ENCODE measurements around the gene MACROD2. TPM values are rescaled to one million over a fixed set of nuclear protein-coding genes. Genes with fewer than 3 reads are reported as not detected.

The MACROD2 gene
- total RNA-seq, 5 donors from 2014 or later (not counting 1 experiment from before 2014, with no cell fraction given), result 0.23 to 1.3 (median 0.51) TPM; not detected in 2

DNA sequence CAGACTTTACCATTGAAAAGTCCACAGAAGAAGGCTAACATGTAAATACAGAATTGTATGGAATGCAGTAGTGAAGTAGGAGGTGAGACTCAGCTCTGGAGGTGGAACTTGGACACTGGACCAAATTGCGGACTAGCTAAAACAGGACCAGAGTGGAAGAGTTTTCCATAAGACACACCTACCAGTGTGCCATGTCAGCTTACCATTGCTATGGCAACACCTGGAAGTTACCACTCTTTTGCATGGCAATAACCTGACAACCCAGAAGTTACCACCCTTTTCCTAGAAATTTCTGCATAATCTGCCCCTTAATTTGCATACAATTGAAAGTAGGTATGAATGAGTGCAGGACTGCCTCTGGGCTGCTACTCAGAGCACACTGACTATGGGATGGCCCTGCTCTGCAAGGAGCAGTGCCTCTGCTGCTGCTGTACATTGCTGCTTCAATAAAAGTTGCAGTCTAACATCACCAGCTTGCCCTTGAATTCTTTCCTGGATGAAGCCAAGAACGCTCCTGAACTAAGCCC is 911.7 kb downstream of the MACROD2 start:
- ChIA-PET CTCF (no interaction called here), POLR2A (no interaction called here)
- Histone ChIP-seq H3K36me3 (ENCODE audit: control insufficient read depth in 2 of 2, extremely low read depth in 1 of 2, insufficient read depth in 1 of 2, low read length in 1 of 2) (no peaks in the 10 kb centered on the region), H3K4me1 (ENCODE audit: control insufficient read depth in 1 of 2, extremely low read depth in 1 of 2, insufficient read depth in 2 of 2, low read length in 2 of 2) (no peaks in the 10 kb centered on the region), H3K27ac (ENCODE audit: low read length) (no peak overlapping the region), H3K27me3 (replicated peaks in 1 of 2; ENCODE audit: control insufficient read depth in 2 of 2, extremely low read depth in 1 of 2, insufficient read depth in 2 of 2, low read length in 1 of 2) (no peaks in the 10 kb centered on the region), H3K9me3 (no peaks in the 10 kb centered on the region), H3K4me3 (ENCODE audit: control insufficient read depth in 1 of 2, extremely low read depth in 1 of 2, low read length in 1 of 2) (no peak overlapping the region)
- WGBS (ENCODE audit: insufficient coverage), result 86% methylated on average over 2 of the region's 2 CpGs
- ATAC-seq (replicated peaks in 1 of 4) (no peak), DNase-seq (no peak)
- Mint-ChIP-seq H3K27ac (no peak overlapping the region), H3K36me3 (no peaks in the 10 kb centered on the region), H3K4me1 (no peaks in the 10 kb centered on the region), H3K4me3 (no peak overlapping the region), H3K27me3 (no peaks in the 10 kb centered on the region), H3K9me3 (peaks cover 8 to 27% (median 14%) of the 10 kb centered on the region in 3 donors)

DNA sequence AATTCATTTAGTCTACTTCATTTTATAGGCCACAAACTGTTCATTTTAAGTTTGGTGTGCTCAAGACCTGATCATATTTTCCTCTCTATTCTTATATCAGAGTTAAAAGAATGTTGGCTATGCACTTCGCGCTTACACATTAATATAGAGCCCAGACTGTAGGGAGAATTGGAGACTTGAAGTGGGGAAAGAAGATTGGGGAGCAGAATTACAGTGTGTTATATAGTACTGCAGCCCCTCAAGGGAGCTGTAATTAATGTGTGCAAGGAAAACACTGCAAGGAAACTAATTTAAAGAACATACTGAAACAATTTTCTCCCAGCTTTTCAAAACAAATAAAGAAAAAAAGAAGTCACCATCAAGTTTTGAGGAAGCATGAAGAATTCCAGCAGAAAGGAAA is 914.8 kb downstream of the MACROD2 start:
- no peaks in the 10 kb centered on the region for H3K36me3 ChIP-seq (ENCODE audit: control insufficient read depth in 2 of 2, extremely low read depth in 1 of 2, insufficient read depth in 1 of 2, low read length in 1 of 2)
- H3K4me1 ChIP-seq (ENCODE audit: control insufficient read depth in 1 of 2, extremely low read depth in 1 of 2, insufficient read depth in 2 of 2, low read length in 2 of 2), result no peaks in the 10 kb centered on the region
- no peak for DNase-seq
- no peaks in the 10 kb centered on the region for H3K36me3 Mint-ChIP-seq
- no peak for ATAC-seq (replicated peaks in 1 of 4)
- no CpG with 5 or more reads among the region's 2 CpGs for WGBS (ENCODE audit: insufficient coverage)
- no peaks in the 10 kb centered on the region for H3K4me1 Mint-ChIP-seq
- H3K27ac Mint-ChIP-seq, result no peak overlapping the region
- H3K9me3 Mint-ChIP-seq, result peaks cover 6 to 20% (median 10%) of the 10 kb centered on the region in 3 donors
- H3K27me3 Mint-ChIP-seq, result no peaks in the 10 kb centered on the region
- ChIA-PET POLR2A (no interaction called here), CTCF (no interaction called here)
- H3K4me3 Mint-ChIP-seq, result no peak overlapping the region
- no peak overlapping the region for H3K27ac ChIP-seq (ENCODE audit: low read length)
- H3K27me3 ChIP-seq (replicated peaks in 1 of 2; ENCODE audit: control insufficient read depth in 2 of 2, extremely low read depth in 1 of 2, insufficient read depth in 2 of 2, low read length in 1 of 2), result no peaks in the 10 kb centered on the region
- no peaks in the 10 kb centered on the region for H3K9me3 ChIP-seq
- no peak overlapping the region for H3K4me3 ChIP-seq (ENCODE audit: control insufficient read depth in 1 of 2, extremely low read depth in 1 of 2, low read length in 1 of 2)

DNA sequence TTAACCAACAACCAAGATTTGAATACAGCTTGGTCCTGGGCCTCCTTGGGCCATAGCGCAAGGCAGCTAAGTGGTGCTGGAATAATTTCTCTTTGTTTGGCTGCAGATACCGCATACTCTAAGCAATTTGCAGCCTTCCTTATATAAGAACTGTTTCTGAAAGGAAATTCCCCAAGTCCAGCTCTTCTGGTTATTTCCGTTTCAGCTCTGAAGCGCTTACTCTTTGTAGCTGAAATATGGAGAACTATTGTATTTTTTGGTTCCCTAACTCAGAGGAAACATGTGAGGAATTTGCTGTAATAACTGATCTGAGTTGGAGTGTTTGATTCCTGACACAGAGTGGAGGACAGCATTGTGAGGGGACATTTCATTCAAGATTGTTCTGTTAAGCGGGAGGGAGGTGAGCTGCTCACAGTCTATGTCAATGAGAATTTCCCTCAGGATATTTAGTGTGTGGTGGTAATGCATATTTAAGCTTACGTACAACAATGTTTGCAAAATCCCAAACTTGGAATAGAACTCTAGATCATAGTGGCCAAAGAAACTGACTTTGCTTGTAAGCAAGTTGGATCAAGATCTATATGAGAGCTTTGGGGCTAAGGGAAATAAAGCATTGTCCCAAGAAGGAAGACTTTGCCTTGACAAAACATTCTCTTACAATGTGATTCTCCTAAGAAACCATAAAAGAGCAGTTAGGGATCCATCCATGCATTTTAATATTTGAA is 918.7 kb downstream of the MACROD2 start:
- no peaks in the 10 kb centered on the region for H3K4me1 ChIP-seq (ENCODE audit: control insufficient read depth in 1 of 2, extremely low read depth in 1 of 2, insufficient read depth in 2 of 2, low read length in 2 of 2)
- no peaks in the 10 kb centered on the region for H3K27me3 ChIP-seq (replicated peaks in 1 of 2; ENCODE audit: control insufficient read depth in 2 of 2, extremely low read depth in 1 of 2, insufficient read depth in 2 of 2, low read length in 1 of 2)
- H3K36me3 ChIP-seq (ENCODE audit: control insufficient read depth in 2 of 2, extremely low read depth in 1 of 2, insufficient read depth in 1 of 2, low read length in 1 of 2), result no peaks in the 10 kb centered on the region
- no peak for ATAC-seq (replicated peaks in 1 of 4)
- no peaks in the 10 kb centered on the region for H3K9me3 ChIP-seq
- no peak overlapping the region for H3K27ac Mint-ChIP-seq
- CTCF ChIA-PET, result no interaction called here
- H3K27ac ChIP-seq (ENCODE audit: low read length), result no peak overlapping the region
- H3K4me3 ChIP-seq (ENCODE audit: control insufficient read depth in 1 of 2, extremely low read depth in 1 of 2, low read length in 1 of 2), result no peak overlapping the region
- no peak for DNase-seq
- H3K9me3 Mint-ChIP-seq, result peaks cover 4 to 8% (median 6%) of the 10 kb centered on the region in 3 donors
- WGBS (ENCODE audit: insufficient coverage), result 95% methylated on average over 3 of the region's 6 CpGs
- no peaks in the 10 kb centered on the region for H3K4me1 Mint-ChIP-seq
- H3K36me3 Mint-ChIP-seq, result no peaks in the 10 kb centered on the region
- no peak overlapping the region for H3K4me3 Mint-ChIP-seq
- H3K27me3 Mint-ChIP-seq, result no peaks in the 10 kb centered on the region
- POLR2A ChIA-PET, result no interaction called here

- H3K4me3 Mint-ChIP-seq, result no peak overlapping the region
- ChIA-PET CTCF (no interaction called here), POLR2A (no interaction called here)
- no peaks in the 10 kb centered on the region for H3K9me3 ChIP-seq
- H3K27ac Mint-ChIP-seq, result no peak overlapping the region
- no peak for ATAC-seq (replicated peaks in 1 of 4)
- H3K4me1 ChIP-seq (ENCODE audit: control insufficient read depth in 1 of 2, extremely low read depth in 1 of 2, insufficient read depth in 2 of 2, low read length in 2 of 2), result no peaks in the 10 kb centered on the region
- H3K27me3 Mint-ChIP-seq, result no peaks in the 10 kb centered on the region
- H3K36me3 Mint-ChIP-seq, result no peaks in the 10 kb centered on the region
- DNase-seq, result no peak
- H3K36me3 ChIP-seq (ENCODE audit: control insufficient read depth in 2 of 2, extremely low read depth in 1 of 2, insufficient read depth in 1 of 2, low read length in 1 of 2), result no peaks in the 10 kb centered on the region
- H3K27ac ChIP-seq (ENCODE audit: low read length), result no peak overlapping the region
- H3K4me1 Mint-ChIP-seq, result no peaks in the 10 kb centered on the region
- H3K4me3 ChIP-seq (ENCODE audit: control insufficient read depth in 1 of 2, extremely low read depth in 1 of 2, low read length in 1 of 2), result no peak overlapping the region
- no CpG with 5 or more reads among the region's 2 CpGs for WGBS (ENCODE audit: insufficient coverage)
- peaks cover 5 to 7% (median 6%) of the 10 kb centered on the region in 3 donors for H3K9me3 Mint-ChIP-seq
- no peaks in the 10 kb centered on the region for H3K27me3 ChIP-seq (replicated peaks in 1 of 2; ENCODE audit: control insufficient read depth in 2 of 2, extremely low read depth in 1 of 2, insufficient read depth in 2 of 2, low read length in 1 of 2)
Measured at GRCh38 chr20:14914633-14915032, 919.3 kb downstream of the MACROD2 start.

DNA sequence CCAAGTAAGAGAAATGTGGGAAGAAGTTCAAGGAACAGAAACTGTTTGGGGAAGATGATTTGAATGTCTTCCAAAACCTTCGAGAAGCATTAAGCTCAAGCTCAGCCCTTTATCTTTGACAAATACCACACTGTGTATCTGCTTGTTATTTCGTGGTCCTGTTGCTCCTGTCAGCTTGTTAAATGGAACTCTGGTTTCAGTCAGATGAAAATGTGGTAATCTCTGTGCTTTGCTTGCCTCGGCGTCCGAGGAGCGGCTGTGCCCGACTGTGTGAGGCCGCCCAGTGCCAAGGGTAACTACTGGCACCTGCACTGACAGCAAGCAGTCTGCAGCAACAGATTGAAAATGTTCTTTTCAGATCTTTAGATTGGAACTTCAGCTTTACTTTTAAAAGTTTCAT is 920.0 kb downstream of the MACROD2 start:
- ChIA-PET CTCF (no interaction called here), POLR2A (no interaction called here)
- ATAC-seq (replicated peaks in 1 of 4) (no peak), DNase-seq (no peak)
- Mint-ChIP-seq H3K36me3 (no peaks in the 10 kb centered on the region), H3K4me3 (no peak overlapping the region), H3K27me3 (no peaks in the 10 kb centered on the region), H3K9me3 (peaks cover 5 to 7% (median 6%) of the 10 kb centered on the region in 3 donors), H3K27ac (no peak overlapping the region), H3K4me1 (no peaks in the 10 kb centered on the region)
- no peaks in the 10 kb centered on the region for H3K27me3 ChIP-seq (replicated peaks in 1 of 2; ENCODE audit: control insufficient read depth in 2 of 2, extremely low read depth in 1 of 2, insufficient read depth in 2 of 2, low read length in 1 of 2)
- H3K27ac ChIP-seq (ENCODE audit: low read length), result no peak overlapping the region
- no peaks in the 10 kb centered on the region for H3K9me3 ChIP-seq
- H3K4me1 ChIP-seq (ENCODE audit: control insufficient read depth in 1 of 2, extremely low read depth in 1 of 2, insufficient read depth in 2 of 2, low read length in 2 of 2), result no peaks in the 10 kb centered on the region
- H3K36me3 ChIP-seq (ENCODE audit: control insufficient read depth in 2 of 2, extremely low read depth in 1 of 2, insufficient read depth in 1 of 2, low read length in 1 of 2), result no peaks in the 10 kb centered on the region
- WGBS (ENCODE audit: insufficient coverage), result 83% methylated on average over 7 of the region's 8 CpGs
- no peak overlapping the region for H3K4me3 ChIP-seq (ENCODE audit: control insufficient read depth in 1 of 2, extremely low read depth in 1 of 2, low read length in 1 of 2)

DNA sequence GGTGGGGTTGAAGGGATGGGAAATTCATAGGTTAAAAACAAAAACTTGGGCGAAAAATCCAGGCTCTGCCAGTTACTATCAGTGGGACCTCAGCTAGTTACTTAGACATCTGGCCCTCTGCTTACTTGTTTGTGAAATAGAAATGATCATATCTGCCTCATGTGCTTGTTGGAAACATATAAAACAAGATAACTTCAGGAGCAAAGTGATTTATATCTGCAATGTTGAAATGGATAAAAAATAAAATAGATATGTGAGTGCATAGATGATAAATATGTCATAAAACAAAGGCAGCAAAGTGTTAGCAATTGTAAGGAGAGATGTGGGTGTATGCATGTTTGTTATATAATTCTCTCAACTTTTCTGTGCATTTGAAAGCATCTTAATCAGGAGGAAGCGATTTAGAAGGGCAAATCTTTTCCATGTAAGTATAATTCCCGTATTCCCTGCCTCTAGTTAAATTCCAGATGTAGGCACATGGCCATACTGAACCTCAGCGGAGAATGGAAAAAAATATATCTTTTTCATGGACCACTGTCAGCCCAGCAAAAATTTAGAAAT is 921.1 kb downstream of the MACROD2 start:
- ATAC-seq (replicated peaks in 1 of 4), result no peak
- CTCF ChIA-PET, result no interaction called here

More for the DNA sequence above, 921.1 kb downstream of the MACROD2 start:
- Mint-ChIP-seq H3K27me3 (no peaks in the 10 kb centered on the region), H3K4me3 (no peak overlapping the region), H3K9me3 (peaks cover 4 to 7% (median 5%) of the 10 kb centered on the region in 3 donors), H3K4me1 (no peaks in the 10 kb centered on the region), H3K36me3 (no peaks in the 10 kb centered on the region), H3K27ac (no peak overlapping the region)
- no peaks in the 10 kb centered on the region for H3K9me3 ChIP-seq
- H3K4me1 ChIP-seq (ENCODE audit: control insufficient read depth in 1 of 2, extremely low read depth in 1 of 2, insufficient read depth in 2 of 2, low read length in 2 of 2), result no peaks in the 10 kb centered on the region
- WGBS (ENCODE audit: insufficient coverage), result 60% methylated on average over 1 of the region's 4 CpGs
- no peaks in the 10 kb centered on the region for H3K36me3 ChIP-seq (ENCODE audit: control insufficient read depth in 2 of 2, extremely low read depth in 1 of 2, insufficient read depth in 1 of 2, low read length in 1 of 2)
- no peaks in the 10 kb centered on the region for H3K27me3 ChIP-seq (replicated peaks in 1 of 2; ENCODE audit: control insufficient read depth in 2 of 2, extremely low read depth in 1 of 2, insufficient read depth in 2 of 2, low read length in 1 of 2)
- DNase-seq, result no peak
- POLR2A ChIA-PET, result no interaction called here
- H3K27ac ChIP-seq (ENCODE audit: low read length), result no peak overlapping the region
- H3K4me3 ChIP-seq (ENCODE audit: control insufficient read depth in 1 of 2, extremely low read depth in 1 of 2, low read length in 1 of 2), result no peak overlapping the region

Data from T-cell (primary cell).